Activated CD8-positive, alpha-beta T cell treated with anti-CD3 and anti-CD28 coated beads, Interleukin-2, amount 10 ng/mL, durations not matched to agents 7 days and 5 days (primary cell): ENCODE data around the gene GSAP. TPM values are rescaled to one million over a fixed set of nuclear protein-coding genes. Genes with fewer than 3 reads are reported as not detected.
"Not testable (repeated sequence)": the region's sequence is repeated elsewhere in the genome, so short reads cannot be mapped to it uniquely, and the experiment has no call there.

Experiments
- ATAC-seq: fragments of 150-1000 bp; cut with Tn5 transposase; one replicate; pipeline ENCODE4 v1.10.0; 2021; ENCODE audit warnings: moderate library complexity
- CTCF ChIA-PET: fragments of 350-600 bp; sonication (Branson Sonifier 250); formaldehyde crosslinking; loops from one replicate; lab custom pipeline; 2021; ENCODE audit warnings: antibody characterized with exemption; lab: Charles Lee
- POLR2A ChIA-PET: fragments of 350-600 bp; sonication (Branson Sonifier 250); formaldehyde crosslinking; loops from one replicate; lab custom pipeline; 2021; ENCODE audit warnings: antibody characterized with exemption; lab: Charles Lee
- DNase-seq: peaks from one replicate; pipeline ENCODE4 v3.0.0-alpha.2; 2020
- H3K27ac Mint-ChIP-seq: one replicate; pipeline ENCODE4 v1.8.0; 2021; ENCODE audit warnings: mild to moderate bottlenecking, mixed read lengths
- H3K27me3 Mint-ChIP-seq: one replicate; pipeline ENCODE4 v1.8.0; 2021; ENCODE audit warnings: low read depth, mixed read lengths
- H3K36me3 Mint-ChIP-seq: one replicate; pipeline ENCODE4 v1.8.0; 2021; ENCODE audit warnings: low read depth, mixed read lengths
- H3K4me1 Mint-ChIP-seq: one replicate; pipeline ENCODE4 v1.8.0; 2021; ENCODE audit warnings: low read depth, mixed read lengths
- H3K4me3 Mint-ChIP-seq: one replicate; pipeline ENCODE4 v1.8.0; 2021; ENCODE audit warnings: mild to moderate bottlenecking, mixed read lengths
- H3K9me3 Mint-ChIP-seq: one replicate; pipeline ENCODE4 v1.8.0; 2022; ENCODE audit warnings: mixed read lengths; ENCODE audit not compliant: insufficient read depth
- total RNA-seq, 2 experiments: library from RNA; stranded (reverse); gene quantifications; one replicate each; pipeline ENCODE4 v1.2.3, GENCODE V29; 2021

GSAP gene
- total RNA-seq, 2 experiments from 2014 or later = 2.2 to 3.9 TPM

- peaks cover 17% of the 10 kb centered on the region for H3K36me3 Mint-ChIP-seq
- ATAC-seq (no peak), DNase-seq (no peak)
- CTCF ChIA-PET = interaction anchor here (0.8 kb wide), 1 partner anchor 33 kb away, joined by 3 read pairs; no protein-coding TSS in a partner anchor
- no peaks in the 10 kb centered on the region for H3K4me1 Mint-ChIP-seq
- no peak overlapping the region for H3K4me3 Mint-ChIP-seq
- H3K27ac Mint-ChIP-seq = no peak overlapping the region
- no peaks in the 10 kb centered on the region for H3K9me3 Mint-ChIP-seq
- H3K27me3 Mint-ChIP-seq = no peaks in the 10 kb centered on the region
- POLR2A ChIA-PET = no interaction called here
These were observed 120.6 kb downstream of the GSAP start for GRCh38 chr7:77295549-77295948.

GRCh38 chr7:77293046-77293445 lies 123.1 kb downstream of the GSAP start:
- no peak overlapping the region for H3K4me3 Mint-ChIP-seq
- H3K27ac Mint-ChIP-seq = no peak overlapping the region
- no peaks in the 10 kb centered on the region for H3K27me3 Mint-ChIP-seq
- H3K4me1 Mint-ChIP-seq = no peaks in the 10 kb centered on the region
- CTCF ChIA-PET = interaction anchor here (0.6 kb wide), 1 partner anchor 91 kb away, joined by 4 read pairs; no protein-coding TSS in a partner anchor
- ATAC-seq = no peak
- POLR2A ChIA-PET = no interaction called here
- DNase-seq = no peak
- peaks cover 26% of the 10 kb centered on the region for H3K36me3 Mint-ChIP-seq
- no peaks in the 10 kb centered on the region for H3K9me3 Mint-ChIP-seq

GRCh38 chr7:77290425-77290824 lies 125.7 kb downstream of the GSAP start:
- no peaks in the 10 kb centered on the region for H3K4me1 Mint-ChIP-seq

GRCh38 chr7:77289387-77289786 lies 126.8 kb downstream of the GSAP start:
- Mint-ChIP-seq H3K36me3 (peaks cover 29% of the 10 kb centered on the region), H3K27me3 (no peaks in the 10 kb centered on the region), H3K9me3 (no peaks in the 10 kb centered on the region), H3K4me1 (no peaks in the 10 kb centered on the region), H3K27ac (no peak overlapping the region), H3K4me3 (no peak overlapping the region)
- ChIA-PET CTCF (no interaction called here), POLR2A (no interaction called here)
- DNase-seq = no peak
- no peak for ATAC-seq

More at GRCh38 chr7:77290425-77290824, 125.7 kb downstream of the GSAP start:
- ChIA-PET CTCF (interaction anchor here (0.6 to 1.1 kb wide), 3 partner anchors 36 to 41 kb away, joined by 3 read pairs; no protein-coding TSS in a partner anchor), POLR2A (no interaction called here)
- DNase-seq = no peak
- no peak overlapping the region for H3K27ac Mint-ChIP-seq
- H3K9me3 Mint-ChIP-seq = no peaks in the 10 kb centered on the region
- H3K27me3 Mint-ChIP-seq = no peaks in the 10 kb centered on the region
- no peak overlapping the region for H3K4me3 Mint-ChIP-seq
- ATAC-seq = no peak
- peaks cover 29% of the 10 kb centered on the region for H3K36me3 Mint-ChIP-seq

GRCh38 chr7:77288676-77289320 lies 127.4 kb downstream of the GSAP start:
- ChIA-PET POLR2A (no interaction called here), CTCF (no interaction called here)
- ATAC-seq = no peak
- Mint-ChIP-seq H3K4me1 (no peaks in the 10 kb centered on the region), H3K36me3 (peaks cover 29% of the 10 kb centered on the region), H3K9me3 (no peaks in the 10 kb centered on the region), H3K4me3 (no peak overlapping the region), H3K27me3 (no peaks in the 10 kb centered on the region), H3K27ac (no peak overlapping the region)
- DNase-seq = no peak

GRCh38 chr7:77284616-77285015 lies 131.5 kb downstream of the GSAP start:
- Mint-ChIP-seq H3K36me3 (peaks cover 29% of the 10 kb centered on the region), H3K27ac (no peak overlapping the region)
- no peak for ATAC-seq

GRCh38 chr7:77284005-77284404 lies 132.1 kb downstream of the GSAP start:
- no peaks in the 10 kb centered on the region for H3K9me3 Mint-ChIP-seq
- DNase-seq = no peak
- H3K27ac Mint-ChIP-seq = no peak overlapping the region
- no peak overlapping the region for H3K4me3 Mint-ChIP-seq
- ChIA-PET POLR2A (no interaction called here), CTCF (no interaction called here)
- H3K4me1 Mint-ChIP-seq = no peaks in the 10 kb centered on the region
- H3K36me3 Mint-ChIP-seq = peaks cover 24% of the 10 kb centered on the region
- no peak for ATAC-seq
- H3K27me3 Mint-ChIP-seq = no peaks in the 10 kb centered on the region

More at GRCh38 chr7:77284616-77285015, 131.5 kb downstream of the GSAP start:
- no peaks in the 10 kb centered on the region for H3K4me1 Mint-ChIP-seq
- ChIA-PET CTCF (no interaction called here), POLR2A (no interaction called here)
- no peak for DNase-seq
- H3K9me3 Mint-ChIP-seq = no peaks in the 10 kb centered on the region
- H3K27me3 Mint-ChIP-seq = no peaks in the 10 kb centered on the region
- H3K4me3 Mint-ChIP-seq = no peak overlapping the region

GRCh38 chr7:77282897-77283296 lies 133.3 kb downstream of the GSAP start:
- Mint-ChIP-seq H3K4me3 (no peak overlapping the region), H3K27ac (no peak overlapping the region), H3K9me3 (no peaks in the 10 kb centered on the region), H3K4me1 (no peaks in the 10 kb centered on the region), H3K36me3 (peaks cover 18% of the 10 kb centered on the region), H3K27me3 (no peaks in the 10 kb centered on the region)
- no peak for ATAC-seq
- POLR2A ChIA-PET = no interaction called here
- CTCF ChIA-PET = interaction anchor here (1.8 kb wide), 1 partner anchor 49 kb away, joined by 5 read pairs; no protein-coding TSS in a partner anchor
- DNase-seq = no peak

GRCh38 chr7:77281780-77282478 lies 134.2 kb downstream of the GSAP start:
- H3K4me1 Mint-ChIP-seq = no peaks in the 10 kb centered on the region
- no peak overlapping the region for H3K27ac Mint-ChIP-seq
- H3K9me3 Mint-ChIP-seq = no peaks in the 10 kb centered on the region
- DNase-seq (no peak), ATAC-seq (no peak)
- peaks cover 10% of the 10 kb centered on the region for H3K36me3 Mint-ChIP-seq
- ChIA-PET CTCF (interaction anchor here (1.8 kb wide), 1 partner anchor 50 kb away, joined by 5 read pairs; no protein-coding TSS in a partner anchor), POLR2A (no interaction called here)
- no peaks in the 10 kb centered on the region for H3K27me3 Mint-ChIP-seq
- H3K4me3 Mint-ChIP-seq = no peak overlapping the region

GRCh38 chr7:77276120-77276519 lies 140.0 kb downstream of the GSAP start:
- ATAC-seq = no peak
- Mint-ChIP-seq H3K4me1 (peaks cover 7% of the 10 kb centered on the region), H3K9me3 (no peaks in the 10 kb centered on the region), H3K4me3 (no peak overlapping the region), H3K27me3 (no peaks in the 10 kb centered on the region), H3K36me3 (peaks cover 12% of the 10 kb centered on the region), H3K27ac (no peak overlapping the region)
- POLR2A ChIA-PET = no interaction called here
- no peak for DNase-seq
- CTCF ChIA-PET = no interaction called here

- H3K4me3 Mint-ChIP-seq, H3K27me3 Mint-ChIP-seq, CTCF ChIA-PET, POLR2A ChIA-PET, H3K4me1 Mint-ChIP-seq, DNase-seq, ATAC-seq, H3K27ac Mint-ChIP-seq, H3K9me3 Mint-ChIP-seq: not testable (repeated sequence)
- peaks cover 12% of the 10 kb centered on the region for H3K36me3 Mint-ChIP-seq
These were observed 140.5 kb downstream of the GSAP start for GRCh38 chr7:77275663-77276062.

GRCh38 chr7:77271766-77272165 lies 144.4 kb downstream of the GSAP start:
- H3K4me3 Mint-ChIP-seq = no peak overlapping the region
- peaks cover 9% of the 10 kb centered on the region for H3K4me1 Mint-ChIP-seq
- DNase-seq = no peak
- no peak overlapping the region for H3K27ac Mint-ChIP-seq
- H3K9me3 Mint-ChIP-seq = no peaks in the 10 kb centered on the region
- no peak for ATAC-seq
- ChIA-PET CTCF (no interaction called here), POLR2A (no interaction called here)
- no peaks in the 10 kb centered on the region for H3K27me3 Mint-ChIP-seq
- peaks cover 10% of the 10 kb centered on the region for H3K36me3 Mint-ChIP-seq
